ENCODE measurements around the gene HOXA2. TPM values are rescaled to one million over a fixed set of nuclear protein-coding genes. Genes with fewer than 3 reads are reported as not detected.

HOXA2 gene
- total RNA-seq, 1 donor from 2014 or later = not detected

DNA sequence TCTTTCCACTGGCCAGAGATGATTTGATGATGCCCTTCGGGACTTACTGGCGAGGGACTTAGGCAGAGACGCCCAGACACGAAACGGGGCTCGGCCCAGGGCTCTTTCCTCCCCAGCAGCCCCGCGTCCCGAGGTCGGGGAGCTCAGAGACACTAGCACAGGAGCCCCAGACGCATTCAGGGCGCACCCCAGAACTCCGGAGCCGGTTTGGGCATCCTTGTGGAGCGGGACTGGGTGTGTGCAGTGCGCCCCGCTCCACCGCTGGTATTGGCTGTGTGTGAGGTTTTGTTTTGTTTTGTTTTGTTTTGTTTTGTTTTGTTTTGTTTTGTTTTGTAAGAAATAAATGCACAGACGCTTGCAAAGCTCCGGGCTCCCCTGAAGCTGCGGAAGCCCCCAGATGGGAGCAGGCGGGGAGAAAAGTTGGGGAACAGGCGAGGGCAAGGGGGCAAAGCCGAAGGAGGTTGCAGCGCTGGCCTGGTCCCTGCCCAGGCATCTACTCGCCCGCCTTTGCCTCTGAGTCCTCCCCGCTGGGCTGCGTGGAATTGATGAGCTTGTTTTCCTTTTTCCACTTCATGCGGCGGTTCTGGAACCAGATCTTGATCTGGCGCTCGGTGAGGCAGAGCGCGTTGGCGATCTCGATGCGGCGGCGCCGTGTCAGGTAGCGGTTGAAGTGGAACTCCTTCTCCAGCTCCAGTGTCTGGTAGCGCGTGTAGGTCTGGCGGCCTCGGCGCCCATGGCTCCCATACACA is 42.9 kb upstream of the HOXA2 start:
- intact Hi-C loops (cut with micrococcal nuclease) = no loop called here
- Mint-ChIP-seq H3K36me3 (ENCODE audit: low read depth) (peaks cover 3% of the 10 kb centered on the region), H3K4me3 (no peak overlapping the region), H3K27me3 (ENCODE audit: insufficient read depth) (peaks cover 52% of the 10 kb centered on the region), H3K9me3 (no peaks in the 10 kb centered on the region), H3K27ac (no peak overlapping the region), H3K4me1 (ENCODE audit: low read depth) (no peaks in the 10 kb centered on the region)
- DNase-seq (ENCODE audit: low spot score) = no peak

DNA sequence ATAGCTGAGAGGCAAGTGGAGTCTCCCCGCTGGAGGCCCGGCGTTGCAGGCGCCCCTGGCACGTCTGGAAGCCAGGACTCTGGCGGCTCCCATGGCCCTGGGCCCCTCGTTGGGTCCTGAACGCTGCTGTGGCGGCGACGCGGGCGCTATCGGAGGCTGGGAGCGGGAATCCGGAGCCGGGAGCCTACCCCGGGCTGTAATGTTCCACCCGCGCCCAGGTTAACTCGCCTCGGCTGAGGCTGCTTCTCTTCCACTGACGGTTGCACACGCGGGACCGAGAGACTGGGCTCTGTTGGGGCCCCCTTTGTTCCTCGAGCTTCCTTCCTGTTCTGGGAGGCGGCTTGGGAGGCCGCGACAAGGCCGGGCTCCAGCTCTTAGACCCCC is 42.3 kb upstream of the HOXA2 start:
- no peaks in the 10 kb centered on the region for H3K9me3 Mint-ChIP-seq
- H3K27me3 Mint-ChIP-seq (ENCODE audit: insufficient read depth) = peaks cover 46% of the 10 kb centered on the region
- no peak for DNase-seq (ENCODE audit: low spot score)
- no peak overlapping the region for H3K27ac Mint-ChIP-seq
- intact Hi-C loops (cut with micrococcal nuclease) = no loop called here
- H3K36me3 Mint-ChIP-seq (ENCODE audit: low read depth) = peaks cover 3% of the 10 kb centered on the region
- no peaks in the 10 kb centered on the region for H3K4me1 Mint-ChIP-seq (ENCODE audit: low read depth)
- H3K4me3 Mint-ChIP-seq = no peak overlapping the region

DNA sequence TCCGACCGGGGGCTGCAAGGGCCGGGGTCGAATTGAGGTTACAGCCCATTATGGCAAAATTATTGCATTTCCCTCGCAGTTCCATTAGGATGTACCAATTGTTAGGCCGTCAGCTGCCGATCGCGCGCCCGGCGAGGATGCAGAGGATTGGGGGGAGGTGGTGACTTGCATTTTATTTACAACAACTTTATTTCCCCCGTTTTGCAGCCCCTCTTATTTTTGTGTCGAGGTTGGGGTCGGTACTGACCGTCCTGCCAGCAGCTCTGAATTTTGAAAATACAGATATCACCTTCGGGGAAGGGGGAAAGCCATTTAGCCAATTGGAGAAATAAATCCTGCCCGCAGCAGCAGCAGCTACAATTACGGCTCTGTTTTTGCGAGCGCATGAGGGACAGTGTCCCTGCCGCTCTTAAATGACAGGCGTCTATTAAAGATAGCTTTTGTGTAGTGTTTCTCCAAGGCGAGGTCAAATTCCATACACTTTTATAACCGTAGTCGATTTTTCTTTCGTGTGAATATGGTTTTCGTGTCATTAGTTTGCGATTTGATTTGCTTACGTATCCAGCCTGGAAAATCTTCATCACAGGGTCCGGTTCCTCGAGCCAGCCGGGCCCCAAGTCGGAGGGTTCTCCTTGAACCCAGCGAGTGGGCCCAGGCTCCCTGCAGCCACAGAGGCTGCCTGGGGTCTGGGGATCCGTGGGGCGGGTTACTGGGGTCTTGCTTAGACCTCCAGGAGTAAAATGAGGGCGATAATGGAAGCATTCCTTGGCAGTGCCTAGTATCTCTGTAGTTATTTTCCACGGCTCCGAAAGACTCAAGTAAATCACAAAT is 41.7 kb upstream of the HOXA2 start:
- intact Hi-C loops (cut with micrococcal nuclease) = no loop called here
- no peak for DNase-seq (ENCODE audit: low spot score)
- no peaks in the 10 kb centered on the region for H3K9me3 Mint-ChIP-seq
- peaks cover 40% of the 10 kb centered on the region for H3K27me3 Mint-ChIP-seq (ENCODE audit: insufficient read depth)
- H3K4me1 Mint-ChIP-seq (ENCODE audit: low read depth) = no peaks in the 10 kb centered on the region
- no peak overlapping the region for H3K4me3 Mint-ChIP-seq
- H3K27ac Mint-ChIP-seq = no peak overlapping the region
- peaks cover 3% of the 10 kb centered on the region for H3K36me3 Mint-ChIP-seq (ENCODE audit: low read depth)

DNA sequence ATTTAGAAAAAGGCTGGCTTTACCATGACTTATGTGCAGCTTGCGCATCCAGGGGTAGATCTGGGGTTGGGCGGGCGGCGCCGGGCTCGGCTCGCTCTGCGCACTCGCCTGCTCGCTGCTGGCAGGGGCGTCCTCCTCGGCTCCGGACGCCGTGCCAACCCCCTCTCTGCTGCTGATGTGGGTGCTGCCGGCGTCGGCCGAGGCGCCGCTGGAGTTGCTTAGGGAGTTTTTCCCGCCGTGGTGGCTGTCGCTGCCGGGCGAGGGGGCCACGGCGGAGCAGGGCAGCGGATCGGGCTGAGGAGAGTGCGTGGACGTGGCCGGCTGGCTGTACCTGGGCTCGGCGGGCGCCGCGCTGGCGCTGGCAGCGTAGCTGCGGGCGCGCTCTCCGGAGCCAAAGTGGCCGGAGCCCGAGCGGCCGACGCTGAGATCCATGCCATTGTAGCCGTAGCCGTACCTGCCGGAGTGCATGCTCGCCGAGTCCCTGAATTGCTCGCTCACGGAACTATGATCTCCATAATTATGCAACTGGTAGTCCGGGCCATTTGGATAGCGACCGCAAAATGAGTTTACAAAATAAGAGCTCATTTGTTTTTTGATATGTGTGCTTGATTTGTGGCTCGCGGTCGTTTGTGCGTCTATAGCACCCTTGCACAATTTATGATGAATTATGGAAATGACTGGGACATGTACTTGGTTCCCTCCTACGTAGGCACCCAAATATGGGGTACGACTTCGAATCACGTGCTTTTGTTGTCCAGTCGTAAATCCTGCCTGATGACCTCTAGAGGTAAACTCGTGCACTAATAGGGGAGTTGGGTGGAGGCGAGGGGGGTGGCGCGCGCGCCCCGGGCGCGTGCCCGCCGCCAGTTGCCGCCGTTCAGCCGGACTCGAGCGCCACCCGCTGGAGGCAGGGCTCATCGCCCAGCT is 40.8 kb upstream of the HOXA2 start, which contains the start of gene HOXA5:
Gene HOXA5 (minus strand): TSS at position 659 of the 927 bp plus-strand sequence. CDS start 74 bp downstream, at position 585.
- Mint-ChIP-seq H3K36me3 (ENCODE audit: low read depth) (peaks cover 3% of the 10 kb centered on the region), H3K27ac (no peak within 1 kb of the TSS), H3K27me3 (ENCODE audit: insufficient read depth) (peaks cover 38% of the 10 kb centered on the region), H3K9me3 (no peaks in the 10 kb centered on the region), H3K4me1 (ENCODE audit: low read depth) (no peaks in the 10 kb centered on the region), H3K4me3 (no peak within 1 kb of the TSS)
- DNase-seq (ENCODE audit: low spot score) = no peak
- intact Hi-C loops (cut with micrococcal nuclease) = no loop called here

DNA sequence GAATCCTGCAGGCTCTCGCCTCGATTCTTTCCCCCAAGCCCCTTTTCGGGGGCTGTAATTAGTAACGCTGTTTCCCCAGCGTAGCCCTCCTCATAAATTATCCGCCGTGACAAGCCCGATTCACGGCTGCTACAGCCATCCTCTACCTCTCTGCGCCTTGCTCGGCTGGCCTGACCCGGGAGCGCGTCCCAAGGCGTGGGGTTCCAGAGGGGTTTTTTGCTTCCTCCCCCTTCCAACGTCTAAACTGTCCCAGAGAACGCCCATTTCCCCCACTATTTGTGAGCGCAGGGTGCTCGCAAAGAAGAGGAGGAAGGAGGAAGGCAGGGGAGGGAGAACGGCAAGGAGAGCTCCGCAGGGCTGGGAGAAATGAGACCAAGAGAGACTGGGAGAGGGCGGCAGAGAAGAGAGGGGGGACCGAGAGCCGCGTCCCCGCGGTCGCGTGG is 40.1 kb upstream of the HOXA2 start:
- Mint-ChIP-seq H3K4me3 (no peak overlapping the region), H3K36me3 (ENCODE audit: low read depth) (peaks cover 3% of the 10 kb centered on the region), H3K9me3 (no peaks in the 10 kb centered on the region), H3K4me1 (ENCODE audit: low read depth) (no peaks in the 10 kb centered on the region), H3K27ac (no peak overlapping the region), H3K27me3 (ENCODE audit: insufficient read depth) (peaks cover 35% of the 10 kb centered on the region)
- no peak for DNase-seq (ENCODE audit: low spot score)
- intact Hi-C loops (cut with micrococcal nuclease) = no loop called here

DNA sequence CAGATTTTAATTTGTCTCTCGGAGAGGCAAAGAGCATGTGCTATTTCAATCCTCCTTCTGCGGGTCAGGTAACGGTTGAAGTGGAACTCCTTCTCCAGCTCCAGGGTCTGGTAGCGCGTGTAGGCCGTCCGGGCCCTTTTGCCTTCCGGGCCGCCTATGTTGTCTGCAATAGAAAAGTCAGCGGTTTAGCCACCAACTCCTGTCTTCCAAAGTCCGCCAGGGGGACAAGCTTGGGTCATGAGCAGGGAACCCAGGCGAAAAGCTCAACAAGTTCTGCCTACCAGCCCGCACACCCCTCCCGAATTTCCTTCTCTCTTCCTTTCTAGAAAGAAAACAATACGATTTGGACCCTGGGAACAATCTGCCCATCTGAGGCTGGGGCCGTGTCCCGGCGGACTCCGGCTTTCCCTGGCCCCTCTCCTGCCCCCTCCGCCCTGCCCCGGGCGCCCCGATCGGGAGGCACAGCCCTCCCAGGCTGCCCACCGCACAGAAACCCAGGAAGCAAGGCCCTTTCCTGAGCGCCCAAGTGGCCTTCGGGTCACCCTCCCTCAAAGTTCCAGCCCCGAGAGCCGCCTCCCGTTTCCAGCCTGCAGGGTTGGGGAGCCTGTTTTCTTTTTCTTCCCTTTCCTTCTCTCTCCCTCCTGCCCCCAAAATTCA is 39.6 kb upstream of the HOXA2 start:
- H3K9me3 Mint-ChIP-seq = no peaks in the 10 kb centered on the region
- peaks cover 30% of the 10 kb centered on the region for H3K27me3 Mint-ChIP-seq (ENCODE audit: insufficient read depth)
- DNase-seq (ENCODE audit: low spot score) = no peak
- peaks cover under 1% of the 10 kb centered on the region for H3K36me3 Mint-ChIP-seq (ENCODE audit: low read depth)
- no peak overlapping the region for H3K4me3 Mint-ChIP-seq
- no peaks in the 10 kb centered on the region for H3K4me1 Mint-ChIP-seq (ENCODE audit: low read depth)
- intact Hi-C loops (cut with micrococcal nuclease) = no loop called here
- no peak overlapping the region for H3K27ac Mint-ChIP-seq

DNA sequence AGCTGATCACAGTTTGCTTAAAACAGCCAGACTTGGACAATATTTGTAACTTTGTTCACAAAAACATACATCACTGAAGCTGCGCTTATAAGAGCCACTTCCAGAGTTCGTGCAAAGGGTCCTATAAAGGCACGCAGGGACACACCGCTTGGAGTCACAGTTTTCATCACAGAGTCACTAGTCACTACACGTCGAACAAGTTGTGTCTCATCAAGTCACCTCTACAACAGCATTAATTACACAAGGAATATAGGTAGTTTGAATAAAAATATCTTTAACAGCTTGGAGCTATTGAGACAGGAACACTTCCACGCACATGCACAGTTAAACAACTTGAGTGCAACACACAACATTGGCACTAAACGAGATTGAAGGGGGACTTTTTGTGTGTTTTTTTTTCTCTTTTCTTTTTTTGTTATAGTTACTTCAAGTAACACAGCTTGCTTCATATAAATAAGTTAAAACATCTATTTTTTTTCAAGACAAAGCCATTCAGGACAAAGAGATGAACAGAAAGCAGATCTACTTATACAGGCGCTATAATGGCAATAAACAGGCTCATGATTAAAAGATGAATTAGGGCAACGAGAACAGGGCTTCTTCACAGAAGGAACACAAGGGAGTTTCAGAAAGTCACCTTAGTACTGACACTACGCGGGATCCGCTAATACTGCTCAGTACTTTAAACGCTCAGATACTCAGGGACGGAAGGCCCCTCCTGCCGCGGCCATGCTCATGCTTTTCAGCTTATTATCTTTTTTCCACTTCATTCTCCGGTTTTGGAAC is 38.8 kb upstream of the HOXA2 start:
- Mint-ChIP-seq H3K4me3 (no peak overlapping the region), H3K27me3 (ENCODE audit: insufficient read depth) (peaks cover 28% of the 10 kb centered on the region), H3K27ac (no peak overlapping the region), H3K9me3 (no peaks in the 10 kb centered on the region), H3K36me3 (ENCODE audit: low read depth) (no peaks in the 10 kb centered on the region), H3K4me1 (ENCODE audit: low read depth) (peaks cover under 1% of the 10 kb centered on the region)
- intact Hi-C loops (cut with micrococcal nuclease) = no loop called here
- no peak for DNase-seq (ENCODE audit: low spot score)

DNA sequence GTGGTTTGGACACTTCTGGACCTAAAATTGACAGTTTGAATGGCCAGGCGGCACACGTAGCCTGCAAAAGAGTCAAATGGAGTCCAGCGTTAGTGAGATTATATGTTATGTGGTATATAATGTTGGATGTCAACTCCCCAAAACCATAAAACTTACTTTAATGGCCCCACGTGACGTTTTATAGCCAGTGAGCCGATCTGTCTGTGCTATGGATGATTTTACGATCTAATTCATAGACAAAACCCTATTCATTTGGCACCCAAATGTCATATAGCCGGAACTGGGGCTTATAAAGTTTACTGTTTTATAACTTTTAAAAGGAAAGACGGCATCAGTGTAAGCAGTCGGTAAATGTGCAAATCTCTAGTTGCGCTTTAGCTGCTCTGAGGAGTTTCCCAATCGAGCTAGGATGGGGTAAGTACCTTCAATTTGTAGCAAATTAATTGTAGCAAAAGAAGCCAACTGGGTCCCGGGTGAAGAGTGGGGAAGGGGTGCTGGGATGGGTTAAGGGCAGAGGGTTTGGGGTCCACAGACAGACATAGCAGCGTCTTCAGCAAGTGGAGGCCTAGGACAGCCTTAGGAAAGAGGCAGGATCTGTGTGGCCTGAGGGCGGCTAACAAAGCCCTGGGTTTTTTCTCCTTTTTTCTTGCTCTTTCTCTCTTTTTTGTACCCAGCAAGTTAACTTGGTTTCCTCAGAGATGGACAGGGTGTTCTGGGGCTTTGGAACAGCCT is 37.8 kb upstream of the HOXA2 start:
- intact Hi-C loops (cut with micrococcal nuclease) = no loop called here
- H3K36me3 Mint-ChIP-seq (ENCODE audit: low read depth) = no peaks in the 10 kb centered on the region
- no peak overlapping the region for H3K4me3 Mint-ChIP-seq
- no peak for DNase-seq (ENCODE audit: low spot score)
- peaks cover 22% of the 10 kb centered on the region for H3K27me3 Mint-ChIP-seq (ENCODE audit: insufficient read depth)
- no peaks in the 10 kb centered on the region for H3K9me3 Mint-ChIP-seq
- H3K4me1 Mint-ChIP-seq (ENCODE audit: low read depth) = peaks cover 11% of the 10 kb centered on the region
- no peak overlapping the region for H3K27ac Mint-ChIP-seq

DNA sequence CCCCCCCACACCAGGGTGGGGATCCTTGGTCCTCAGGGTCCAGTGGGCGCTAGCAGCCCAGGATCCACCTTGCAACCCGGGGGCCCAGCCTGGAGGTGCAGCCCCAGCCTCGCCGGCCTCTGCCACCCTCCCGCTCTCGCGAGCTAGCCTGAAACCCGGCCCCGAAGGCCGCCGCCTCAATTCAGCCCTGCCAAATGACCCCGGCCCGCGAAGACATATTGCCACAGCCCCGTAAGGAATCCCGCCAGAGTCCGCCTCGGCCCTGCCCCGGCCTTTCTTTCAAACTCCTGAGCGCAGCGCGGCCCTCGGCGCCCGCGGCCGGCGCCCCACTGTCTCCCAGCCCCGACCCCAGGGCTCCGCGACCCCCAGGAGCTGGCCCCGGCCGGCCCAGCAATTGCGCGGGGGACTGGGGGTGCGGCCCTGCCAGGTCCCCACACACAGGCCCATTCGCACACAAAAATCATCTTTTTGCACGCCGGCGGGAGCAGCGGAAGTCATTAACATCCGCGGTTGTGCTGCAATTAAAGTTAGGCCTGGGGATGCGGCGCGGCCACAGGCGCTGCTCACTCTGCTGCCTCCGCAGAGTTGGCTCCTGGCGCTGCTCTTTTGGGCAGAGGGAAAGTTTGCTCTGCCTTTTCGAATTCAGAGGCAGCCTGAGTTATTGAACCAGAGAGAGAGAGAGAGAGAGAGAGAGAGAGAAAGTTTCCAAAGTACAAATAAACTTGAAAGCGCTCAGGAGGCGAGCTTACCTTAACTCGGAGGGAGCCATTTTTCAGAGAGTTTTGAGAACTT is 37.0 kb upstream of the HOXA2 start:
- Mint-ChIP-seq H3K4me3 (no peak overlapping the region), H3K36me3 (ENCODE audit: low read depth) (no peaks in the 10 kb centered on the region), H3K27me3 (ENCODE audit: insufficient read depth) (peaks cover 22% of the 10 kb centered on the region), H3K27ac (no peak overlapping the region), H3K9me3 (no peaks in the 10 kb centered on the region), H3K4me1 (ENCODE audit: low read depth) (peaks cover 19% of the 10 kb centered on the region)
- no peak for DNase-seq (ENCODE audit: low spot score)
- intact Hi-C loops (cut with micrococcal nuclease) = no loop called here

DNA sequence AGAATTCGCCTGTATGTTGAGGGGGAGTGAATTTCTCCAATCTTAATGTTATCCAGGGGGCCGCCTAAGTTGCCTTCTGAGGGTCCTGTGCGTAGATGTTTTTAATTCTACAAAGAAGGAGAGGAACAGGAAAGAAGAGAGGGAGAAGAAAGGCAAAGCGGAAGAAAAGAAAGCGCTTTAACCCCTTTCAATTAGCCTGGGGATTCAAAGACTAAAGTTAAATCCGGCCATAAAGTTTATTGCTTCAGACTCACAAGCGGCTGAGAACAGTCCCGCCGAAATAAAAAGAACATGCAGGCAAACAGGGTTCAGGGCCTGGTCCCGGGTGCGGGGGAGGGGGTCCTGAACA is 36.5 kb upstream of the HOXA2 start:
- DNase-seq (ENCODE audit: low spot score) = no peak
- H3K4me3 Mint-ChIP-seq = no peak overlapping the region
- peaks cover 25% of the 10 kb centered on the region for H3K27me3 Mint-ChIP-seq (ENCODE audit: insufficient read depth)
- H3K9me3 Mint-ChIP-seq = no peaks in the 10 kb centered on the region
- intact Hi-C loops (cut with micrococcal nuclease) = no loop called here
- H3K36me3 Mint-ChIP-seq (ENCODE audit: low read depth) = no peaks in the 10 kb centered on the region
- H3K27ac Mint-ChIP-seq = no peak overlapping the region
- H3K4me1 Mint-ChIP-seq (ENCODE audit: low read depth) = peaks cover 25% of the 10 kb centered on the region

DNA sequence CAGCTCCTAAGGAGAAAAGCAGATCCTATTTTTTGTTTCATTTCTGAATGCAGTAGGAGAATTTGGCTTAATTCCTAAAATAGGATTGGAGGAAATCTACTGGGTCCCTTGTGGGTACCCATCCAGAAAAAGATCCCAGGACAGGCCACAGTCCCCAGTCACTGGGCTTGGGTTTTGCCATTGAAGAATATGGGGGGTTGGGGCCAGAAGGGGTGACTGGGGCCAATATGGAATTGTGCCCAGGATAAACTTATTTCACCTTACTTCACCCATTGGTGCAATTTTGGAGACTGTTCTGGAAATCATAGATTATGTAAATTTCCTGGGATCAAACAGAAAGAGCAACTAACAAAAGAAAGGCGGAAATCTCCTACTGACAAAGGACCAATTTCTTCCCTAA is 36.0 kb upstream of the HOXA2 start:
- Mint-ChIP-seq H3K9me3 (no peaks in the 10 kb centered on the region), H3K4me1 (ENCODE audit: low read depth) (peaks cover 28% of the 10 kb centered on the region), H3K27me3 (ENCODE audit: insufficient read depth) (peaks cover 27% of the 10 kb centered on the region), H3K4me3 (no peak overlapping the region), H3K27ac (no peak overlapping the region), H3K36me3 (ENCODE audit: low read depth) (no peaks in the 10 kb centered on the region)
- DNase-seq (ENCODE audit: low spot score) = no peak
- intact Hi-C loops (cut with micrococcal nuclease) = no loop called here

All from activated T-helper 1 cell treated with anti-CD3 and anti-CD28 coated beads, Interleukin-12 subunit alpha, Interleukin-12 subunit beta, Interleukin-2, Interleukin-4 antibody, amounts not matched to agents 30 ng/mL and 10 ng/mL and 1 ng/mL, durations not matched to agents 14 hours and 24 hours and 36 hours (primary cell).